WTC11 (cell line): ENCODE measurements around the gene PXK.

ENCODE experiments used
- ATF1 ChIP-seq: sonication (generic); formaldehyde crosslinking; IDR thresholded peaks from 2 replicates; pipeline ENCODE4 v1.8.1; 2023; ENCODE audit warnings: mild to moderate bottlenecking, moderate library complexity, missing genetic modification reagents
- CREB1 ChIP-seq: sonication (generic); formaldehyde crosslinking; IDR thresholded peaks from 2 replicates; pipeline ENCODE4 v1.8.0; 2023; ENCODE audit warnings: mild to moderate bottlenecking, missing genetic modification reagents
- CREM ChIP-seq: sonication (generic); formaldehyde crosslinking; IDR thresholded peaks from 2 replicates; pipeline ENCODE4 v1.8.1; 2022; ENCODE audit warnings: mild to moderate bottlenecking, missing genetic modification reagents, moderate library complexity
- CTCF ChIP-seq: fragments of 200-600 bp; IDR thresholded peaks from 2 replicates; pipeline ENCODE4 v1.8.0; 2022; ENCODE audit warnings: antibody characterized with exemption
- E2F5 ChIP-seq: sonication (generic); formaldehyde crosslinking; IDR thresholded peaks from 2 replicates; pipeline ENCODE4 v1.8.1; 2022; ENCODE audit warnings: mild to moderate bottlenecking, moderate library complexity, missing genetic modification reagents
- ELF4 ChIP-seq: sonication (generic); formaldehyde crosslinking; IDR thresholded peaks from 2 replicates; pipeline ENCODE4 v1.8.1; 2022; ENCODE audit warnings: low read depth, mild to moderate bottlenecking, moderate library complexity, missing genetic modification reagents
- FOXP4 ChIP-seq: sonication (generic); formaldehyde crosslinking; IDR thresholded peaks from 2 replicates; pipeline ENCODE4 v1.8.0; 2022; ENCODE audit warnings: mild to moderate bottlenecking, missing genetic modification reagents
- TEAD4 ChIP-seq: sonication (generic); formaldehyde crosslinking; IDR thresholded peaks from 2 replicates; pipeline ENCODE4 v1.8.0; 2022; ENCODE audit warnings: mild to moderate bottlenecking, missing genetic modification reagents

- TF ChIP-seq ELF4 (CRISPR knock-in tag), result no peak
- no peak for TF ChIP-seq CREM (CRISPR knock-in tag)
- no peak for TF ChIP-seq CTCF
- no peak for TF ChIP-seq TEAD4
- TF ChIP-seq FOXP4 (CRISPR knock-in tag), result no peak
- TF ChIP-seq E2F5 (CRISPR knock-in tag), result no peak
- TF ChIP-seq CREB1 (CRISPR knock-in tag), result no peak
- TF ChIP-seq ATF1 (CRISPR knock-in tag), result no peak
These were observed 61.6 kb downstream of the PXK start for GRCh38 chr3:58394339-58394738.
